Stimulated activated naive CD4-positive, alpha-beta T cell treated with Interleukin-2 at 50 U/mL for 16 hours (primary cell): Measurements from ENCODE around the gene KRT6B.
"Not testable (repeated sequence)": the region's sequence is repeated elsewhere in the genome, so short reads cannot be mapped to it uniquely, and the experiment has no call there.

ENCODE experiments used
- DNase-seq: peaks from one replicate; lab custom pipeline; 2025; lab: John Stamatoyannopoulos, UW

The KRT6B gene

DNA sequence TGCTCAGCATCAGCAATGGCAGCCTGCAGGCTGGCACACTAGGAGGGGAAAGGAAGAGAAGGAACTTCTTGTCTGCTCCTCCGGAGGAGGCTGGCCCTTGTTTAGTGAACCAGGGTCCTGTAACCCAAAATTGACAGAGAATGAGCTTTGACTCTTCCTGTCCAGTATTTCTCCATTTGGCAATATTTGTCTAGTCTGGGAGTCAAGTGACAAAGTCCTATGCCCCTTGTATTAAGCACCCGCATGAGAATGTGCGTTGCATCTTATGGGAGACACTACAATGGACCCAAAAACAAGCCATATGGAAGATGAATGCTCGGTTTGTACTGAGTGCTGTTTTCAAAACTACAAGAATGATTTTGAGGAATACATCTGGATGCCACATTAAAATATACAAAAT is 17.9 kb upstream of the KRT6B start:
- DNase-seq, result no peak

DNA sequence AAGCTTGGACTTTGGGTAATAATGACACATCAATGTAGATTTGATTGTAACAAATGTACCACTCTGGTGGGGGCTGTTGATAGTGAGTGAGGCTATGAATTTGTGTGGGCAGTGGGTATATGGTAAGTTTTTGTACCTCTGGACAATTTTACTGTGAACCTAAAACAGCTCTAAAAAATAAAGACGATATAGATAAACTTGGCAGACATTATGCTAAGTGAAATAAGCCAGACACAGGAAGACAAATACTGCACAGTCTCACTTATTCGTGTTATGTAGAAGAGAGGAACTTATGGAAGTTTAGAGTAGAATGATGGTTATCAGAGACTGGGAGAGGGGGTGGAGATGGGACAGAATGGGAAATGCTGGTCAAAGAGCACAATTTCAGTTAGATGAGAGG is 13.0 kb upstream of the KRT6B start:
- DNase-seq, result no peak

DNA sequence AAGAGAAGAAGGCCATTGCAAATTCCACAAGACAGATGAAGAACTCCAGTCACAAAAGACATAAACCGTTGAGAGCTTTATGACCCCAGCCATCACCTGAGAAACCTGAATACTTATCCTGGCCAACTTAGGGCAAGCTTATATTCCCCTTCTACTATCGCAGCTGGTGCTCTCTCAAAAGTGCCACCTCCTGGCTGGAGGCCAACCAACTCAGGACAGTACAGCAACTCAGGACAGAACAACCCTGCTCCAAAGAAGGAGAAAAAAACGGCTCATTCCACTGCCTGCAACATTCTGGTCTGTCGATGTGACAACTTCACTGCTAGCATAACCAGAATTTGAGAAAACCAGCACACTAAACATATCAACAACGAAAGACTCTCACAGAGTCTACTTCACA is 9.7 kb upstream of the KRT6B start:
- DNase-seq, result no peak

DNA sequence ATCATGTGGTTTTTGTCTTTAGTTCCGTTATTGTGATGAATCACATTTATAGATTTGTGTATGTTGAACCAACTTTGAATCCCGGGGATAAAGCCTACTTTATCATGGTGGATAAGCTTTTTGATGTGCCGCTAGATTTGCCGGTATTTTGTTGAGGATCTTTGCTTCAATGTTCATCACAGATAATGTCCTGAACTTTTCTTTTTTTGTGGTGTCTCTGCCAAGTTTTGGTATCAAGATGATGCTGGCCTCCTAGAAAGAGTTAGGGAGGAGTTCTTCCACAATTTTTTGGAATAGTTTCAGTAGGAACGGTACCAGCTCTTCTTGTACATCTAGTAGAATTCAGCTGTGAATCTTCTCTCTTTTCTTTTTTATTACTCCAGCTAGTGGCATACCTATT is 6.9 kb upstream of the KRT6B start:
- DNase-seq, result no peak

DNA sequence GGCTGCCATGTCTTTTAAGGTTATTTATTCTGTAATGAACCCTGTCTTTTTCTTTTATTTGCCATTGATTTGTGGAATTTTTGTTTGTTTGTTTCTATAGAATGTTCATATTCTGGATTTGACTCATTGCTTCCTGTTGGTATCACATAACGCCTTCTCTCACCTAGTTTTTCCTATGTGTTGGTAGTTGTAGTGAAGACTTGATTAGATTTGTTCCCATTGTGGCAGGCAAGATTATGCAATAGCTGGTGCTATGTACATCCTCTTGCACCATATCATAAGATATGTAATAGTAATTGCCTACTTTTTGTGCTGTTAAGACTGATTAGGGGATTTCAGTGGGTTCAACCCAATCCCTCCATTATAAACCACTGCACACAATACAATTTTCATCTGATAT is 3.9 kb upstream of the KRT6B start:
- DNase-seq, result no peak

DNA sequence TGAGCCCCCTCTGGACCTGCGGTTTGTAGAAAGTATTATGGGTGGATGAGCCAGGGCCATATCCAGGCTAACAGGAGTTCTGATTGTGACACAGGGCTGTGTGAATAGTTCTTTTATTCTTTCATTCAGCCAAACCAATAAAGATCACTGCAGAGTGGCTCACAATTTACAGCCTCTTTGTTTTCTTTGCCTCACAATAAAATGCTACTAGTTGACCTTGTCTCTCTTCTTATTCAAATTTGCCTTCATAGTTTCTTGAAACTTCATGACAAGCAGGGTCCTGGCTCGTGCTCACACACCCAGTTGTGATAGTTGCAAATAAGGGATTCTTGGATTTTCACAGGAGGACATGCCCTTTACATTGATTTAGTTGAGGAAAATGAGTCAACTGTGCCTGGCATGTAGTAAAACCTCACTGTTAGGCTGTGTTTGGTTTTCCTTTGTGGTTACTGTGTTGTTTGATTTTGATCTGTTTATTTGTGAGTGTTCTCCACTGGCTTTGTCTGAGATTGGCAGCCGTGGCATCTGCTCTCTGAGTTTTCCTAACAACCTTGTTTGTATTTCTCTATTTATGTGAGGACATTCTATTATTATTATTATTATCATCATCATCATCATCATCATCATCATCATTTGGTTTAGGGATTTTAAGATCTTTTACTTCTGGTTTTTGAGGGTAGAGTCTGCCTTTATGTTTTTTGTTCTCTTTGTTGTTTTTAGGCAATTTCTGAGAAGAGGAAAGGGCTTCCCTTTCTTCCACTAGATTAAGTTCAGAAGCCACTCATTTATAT is 2.7 kb upstream of the KRT6B start:
- no peak for DNase-seq

DNA sequence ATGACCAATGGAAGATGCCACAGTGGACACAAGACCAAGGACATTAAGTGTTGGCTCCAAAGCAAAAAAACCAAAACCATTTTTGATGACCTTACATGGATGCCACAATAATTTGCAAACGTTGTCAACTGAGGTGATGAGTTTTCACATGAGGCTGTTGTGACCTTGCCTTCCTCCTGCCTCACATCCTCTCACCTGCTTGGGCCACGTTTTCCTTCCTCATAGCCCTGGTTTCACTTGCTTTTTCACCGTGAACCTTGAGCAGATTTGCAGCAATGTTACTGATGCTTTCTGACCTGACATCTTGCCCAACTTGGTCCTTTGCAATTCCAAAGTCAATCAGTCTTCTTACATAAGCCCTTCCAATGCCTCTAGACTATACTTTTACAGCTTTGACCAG is 3.7 kb downstream of the KRT6B start:
- DNase-seq, result no peak

DNA sequence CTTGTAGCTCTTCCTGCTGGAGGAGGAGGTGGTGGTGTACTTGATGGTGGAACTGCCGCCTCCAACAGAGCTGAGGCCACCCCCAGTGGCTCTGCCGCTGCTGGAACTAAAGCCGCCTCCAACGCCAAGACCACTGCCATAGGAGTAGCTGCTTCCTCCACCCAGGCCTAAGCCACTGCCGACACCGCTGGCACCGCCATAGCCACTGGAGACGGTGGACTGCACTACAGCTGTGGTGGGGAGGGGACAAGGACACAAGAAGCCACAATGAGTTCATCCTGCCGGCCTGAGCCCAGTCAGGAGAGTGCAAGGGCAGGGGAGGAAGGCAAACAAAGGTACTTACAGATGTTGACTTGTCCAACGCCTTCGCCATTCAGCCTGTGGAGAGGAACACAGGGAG is 4.8 kb downstream of the KRT6B start:
- DNase-seq, result not testable (repeated sequence)

DNA sequence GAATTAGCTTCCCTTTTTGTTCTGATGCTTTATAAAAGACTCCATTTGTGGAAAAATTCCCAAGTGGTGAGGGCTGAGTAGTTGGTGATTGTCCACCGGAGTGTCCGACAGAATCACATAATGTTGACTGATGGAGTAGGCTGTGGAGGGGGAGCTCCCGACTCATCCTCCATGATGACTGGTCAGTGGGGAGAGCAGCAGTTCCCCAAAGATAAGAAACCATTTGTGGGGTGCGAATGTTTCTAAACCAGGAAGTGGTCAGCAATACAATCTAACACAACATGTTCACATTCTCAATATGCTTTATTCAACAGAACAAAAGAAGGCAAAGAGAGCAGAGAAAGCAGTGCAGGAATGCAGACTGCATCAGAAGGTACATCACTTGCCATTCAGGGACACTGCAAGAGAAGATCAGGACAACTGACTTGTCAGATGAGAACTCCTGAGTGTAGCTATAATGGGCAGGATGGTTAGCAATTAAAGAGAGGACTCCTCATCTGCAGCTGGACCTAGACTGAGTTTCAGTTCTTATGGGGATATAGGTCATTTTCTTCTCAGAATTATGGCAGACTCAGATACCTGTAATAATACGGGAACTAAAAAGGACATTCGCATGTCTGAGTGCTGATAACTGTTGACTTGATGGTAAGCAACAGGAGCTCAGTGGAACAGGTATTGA is 5.4 kb downstream of the KRT6B start:
- no peak for DNase-seq

DNA sequence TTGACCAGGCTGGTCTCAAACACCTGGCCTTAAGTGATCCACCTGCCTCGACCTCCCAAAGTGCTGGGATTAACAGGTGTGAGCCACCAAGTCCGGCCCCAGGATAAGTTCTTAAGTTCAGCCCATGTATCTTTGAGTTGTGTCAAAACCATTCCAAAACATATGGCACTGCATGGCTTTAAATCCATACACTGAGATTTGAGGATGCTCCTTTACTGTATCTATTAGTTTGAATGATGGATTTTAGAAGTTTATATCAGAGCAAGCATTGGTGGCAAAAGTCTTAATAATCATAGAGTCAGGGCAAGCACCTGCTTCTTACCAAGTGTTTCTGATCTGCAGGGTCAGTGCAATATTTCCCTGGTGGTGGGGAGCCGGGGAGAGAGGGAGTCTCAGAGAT is 6.1 kb downstream of the KRT6B start:
- DNase-seq, result no peak

DNA sequence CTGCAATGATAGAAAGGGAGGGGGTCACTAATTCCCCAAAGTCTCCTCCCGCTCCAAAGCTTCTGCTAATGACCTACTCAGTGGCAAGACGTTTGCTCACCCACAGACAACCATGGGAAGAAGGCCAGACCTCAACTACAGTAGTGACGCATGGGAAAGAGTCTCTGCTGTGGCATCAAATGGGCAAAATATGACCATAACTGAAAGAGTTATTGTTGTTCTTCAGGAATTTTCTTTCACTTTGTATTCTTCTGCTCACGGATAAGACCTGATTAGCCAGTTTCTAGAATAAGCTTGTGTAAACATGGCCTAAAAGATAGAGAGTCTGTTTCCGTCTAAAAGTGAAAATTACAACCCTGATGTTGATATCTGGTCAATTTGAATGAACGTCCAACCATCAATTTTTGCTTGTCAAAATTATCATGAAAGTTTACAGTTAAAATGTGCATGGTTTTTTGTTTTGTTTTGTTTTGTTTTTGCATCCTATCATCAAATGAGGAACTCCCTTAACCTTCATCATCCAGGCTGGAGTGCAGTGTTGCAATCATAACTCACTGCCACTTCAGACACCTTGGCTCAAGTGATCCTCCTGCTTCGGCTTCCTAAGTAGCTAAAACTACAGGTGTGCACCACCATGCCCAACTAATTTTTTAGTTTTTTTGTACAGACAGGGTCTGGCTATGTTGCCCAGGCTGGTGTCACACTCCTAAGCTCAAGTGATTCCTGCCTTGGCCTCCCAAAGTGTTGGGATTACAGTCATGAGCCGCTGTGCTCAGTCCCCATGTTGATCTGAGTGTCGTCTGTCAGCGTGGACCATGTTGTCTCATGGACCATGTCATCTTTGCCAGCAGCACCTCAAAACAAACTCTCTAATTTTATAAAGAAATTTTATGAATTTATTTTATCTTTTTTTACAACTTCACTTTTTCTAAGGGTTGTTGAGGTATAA is 7.0 kb downstream of the KRT6B start:
- DNase-seq, result no peak

DNA sequence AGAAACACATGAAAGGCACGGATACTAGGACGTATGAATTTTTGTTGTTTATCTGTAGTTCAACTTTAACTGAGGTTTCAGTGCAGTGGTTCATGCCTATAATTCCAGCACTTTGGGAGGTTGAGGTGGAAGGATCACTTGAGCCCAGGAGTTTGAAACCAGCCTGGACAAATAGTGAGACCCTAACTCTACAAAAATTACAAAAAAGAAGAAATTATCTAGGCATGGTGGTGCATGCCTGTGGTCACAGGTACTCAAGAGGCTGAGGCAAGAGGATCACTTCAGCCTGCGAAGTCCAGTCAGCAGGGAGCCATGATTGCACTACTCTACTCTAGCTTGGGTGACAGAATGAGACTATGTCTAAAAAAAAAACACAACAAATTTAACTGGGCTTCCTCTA is 8.0 kb downstream of the KRT6B start:
- no peak for DNase-seq

DNA sequence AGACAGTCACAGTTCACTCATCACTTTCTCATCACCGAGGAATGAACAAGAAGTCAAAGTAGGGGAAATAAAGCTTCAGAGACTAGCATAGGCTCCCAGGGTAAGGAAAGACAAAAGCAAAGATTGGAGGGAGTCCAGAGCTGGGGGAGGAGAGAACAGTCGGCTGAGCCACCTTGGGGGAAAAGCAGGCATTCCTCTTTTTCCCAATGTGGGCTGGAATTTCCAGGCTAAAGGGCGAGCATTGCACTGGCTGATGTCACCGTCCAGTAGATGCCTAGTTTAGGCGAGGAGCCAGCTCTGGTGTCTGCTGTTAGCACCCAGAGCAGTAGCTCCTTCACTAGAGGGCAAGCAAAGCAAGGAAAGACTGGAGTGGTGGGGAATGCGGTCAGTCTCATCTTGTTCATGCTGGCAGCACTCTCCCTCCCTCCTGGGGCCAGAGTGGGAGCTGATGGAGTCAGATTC is 9.3 kb downstream of the KRT6B start:
- DNase-seq, result no peak

DNA sequence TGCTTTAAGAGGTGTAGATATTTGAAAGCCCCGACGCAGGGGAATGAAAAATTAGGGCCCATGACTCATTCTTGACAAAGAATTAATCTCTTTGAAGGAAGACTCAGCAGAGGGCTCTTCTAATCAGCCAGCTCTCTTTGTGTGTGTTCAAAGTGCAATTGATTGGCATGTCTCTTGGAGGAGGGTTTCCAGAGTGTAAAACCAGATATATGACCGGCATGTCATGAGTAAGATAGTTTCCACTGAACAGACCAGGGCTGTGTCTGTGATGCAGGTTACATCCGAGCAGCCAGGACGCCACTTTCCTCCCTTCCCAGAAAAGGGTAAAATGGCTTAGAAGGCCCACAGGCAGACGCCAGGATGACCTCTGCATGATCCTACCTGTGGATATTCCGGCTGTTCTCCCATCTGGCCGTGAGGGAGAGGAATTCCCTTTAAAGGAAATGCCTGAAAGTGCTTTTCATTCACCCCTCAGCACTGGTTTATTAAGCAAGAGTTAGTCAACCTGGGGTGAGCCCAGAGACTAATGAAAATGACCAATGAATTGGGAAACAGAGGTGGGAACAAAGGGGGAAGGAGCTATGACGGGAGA is 10.5 kb downstream of the KRT6B start:
- no peak for DNase-seq

DNA sequence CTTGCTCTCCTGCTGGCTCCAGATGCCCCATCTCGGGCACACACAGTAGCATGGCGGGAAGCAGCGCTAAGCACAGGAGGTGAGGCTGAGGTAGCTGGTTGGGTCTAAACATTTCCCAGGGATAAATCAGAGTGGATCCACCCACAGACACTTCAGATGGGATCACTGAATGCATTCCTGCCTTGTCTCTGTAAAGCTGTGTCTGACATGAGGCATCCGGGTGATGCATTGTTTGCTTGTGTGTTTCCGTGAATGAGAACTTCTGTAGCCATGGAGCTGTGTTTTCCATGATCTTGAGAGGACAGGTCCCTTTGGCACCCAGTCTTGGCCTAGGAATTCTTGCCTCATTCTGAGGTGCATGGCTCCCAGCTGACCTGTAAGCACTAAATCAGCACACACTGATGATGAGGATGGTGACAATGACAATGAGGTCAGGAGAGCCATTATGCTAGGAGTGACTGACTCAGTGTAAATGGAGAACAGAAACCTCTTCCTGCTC is 11.1 kb downstream of the KRT6B start:
- no peak for DNase-seq

DNA sequence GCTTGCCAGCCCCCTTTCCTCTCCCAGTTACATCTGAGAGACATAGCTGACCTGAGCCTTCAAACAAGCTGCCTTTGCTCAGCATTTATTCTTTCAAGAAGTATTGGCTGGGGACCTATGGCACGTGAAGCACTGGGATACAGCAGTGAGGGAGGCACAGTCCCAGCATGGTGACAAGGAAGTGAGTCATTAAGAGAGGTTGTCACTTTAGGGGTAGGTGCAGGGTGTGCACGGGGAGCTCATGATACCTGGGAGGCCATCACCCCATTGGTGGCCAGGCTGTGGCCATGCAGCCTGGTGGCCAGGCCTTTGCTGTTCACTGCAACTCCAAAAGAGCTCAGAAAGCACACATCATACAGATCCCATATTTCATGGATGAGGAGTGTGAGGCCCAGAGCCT is 12.1 kb downstream of the KRT6B start:
- no peak for DNase-seq

DNA sequence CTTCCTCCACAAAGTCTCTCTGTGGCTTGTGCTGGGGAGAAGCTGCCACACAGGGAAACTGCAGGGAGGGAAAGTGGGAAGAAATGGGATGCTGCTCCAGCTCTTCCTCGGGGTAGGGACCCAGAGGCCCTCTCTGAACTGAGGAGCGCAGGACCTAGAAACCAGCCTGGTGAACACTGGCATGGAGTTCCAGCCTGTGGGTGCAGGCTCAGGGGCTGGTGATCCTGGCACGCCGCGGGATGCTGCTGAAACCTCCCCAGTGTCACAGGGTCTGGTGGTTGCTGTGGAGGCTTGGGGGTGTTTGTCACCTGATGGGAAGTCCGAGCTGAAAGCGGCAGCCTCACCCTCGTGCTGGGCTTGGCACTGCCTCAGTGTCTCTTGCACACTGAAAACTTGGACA is 12.5 kb downstream of the KRT6B start:
- no peak for DNase-seq

DNA sequence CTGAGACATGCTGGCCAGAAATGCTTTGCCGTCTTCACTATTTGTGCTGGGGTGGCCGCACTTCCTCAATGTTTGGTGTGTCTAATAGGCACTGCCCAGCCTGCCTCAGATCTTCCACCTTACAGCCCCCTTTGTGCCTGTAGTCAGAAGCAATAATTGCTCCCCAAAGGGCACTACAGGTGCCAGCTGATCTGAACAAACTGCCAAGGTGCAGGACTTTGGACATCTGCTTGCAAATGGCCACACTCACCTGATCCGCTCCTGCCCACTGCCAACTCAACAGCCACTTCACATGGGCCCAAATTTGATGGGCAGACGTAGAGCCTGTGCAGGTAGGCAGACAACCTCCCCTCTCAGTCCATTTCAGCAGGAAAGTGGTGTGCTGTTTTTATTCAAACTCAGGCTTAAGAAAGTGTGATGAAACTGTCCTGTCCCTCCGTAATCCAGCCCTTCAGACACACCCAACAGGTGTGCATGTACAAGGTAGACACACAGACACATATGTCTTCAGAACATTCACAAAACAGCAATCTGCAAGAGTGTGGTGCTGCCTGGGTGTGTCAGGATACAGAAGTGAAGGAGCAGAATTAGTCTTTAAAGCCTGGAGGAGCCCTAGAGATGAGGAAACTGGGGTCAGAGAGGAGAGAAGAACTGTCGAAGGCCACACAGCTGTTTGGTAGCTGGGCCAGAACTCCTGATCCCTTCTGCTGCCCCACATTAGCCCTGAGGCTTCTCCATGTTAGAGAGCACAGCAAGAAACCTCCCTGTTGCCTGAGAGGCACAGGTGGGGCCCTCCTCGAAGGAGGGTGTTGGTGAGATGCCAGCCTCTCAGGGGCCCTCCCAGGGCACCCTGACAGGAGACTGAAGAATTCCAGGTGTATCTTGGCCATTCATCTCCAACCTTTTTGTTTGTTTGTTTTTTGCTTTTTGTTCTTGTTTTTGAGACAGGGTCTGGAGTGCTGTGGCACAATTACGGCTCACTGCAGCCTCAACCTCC is 13.3 kb downstream of the KRT6B start:
- no peak for DNase-seq

DNA sequence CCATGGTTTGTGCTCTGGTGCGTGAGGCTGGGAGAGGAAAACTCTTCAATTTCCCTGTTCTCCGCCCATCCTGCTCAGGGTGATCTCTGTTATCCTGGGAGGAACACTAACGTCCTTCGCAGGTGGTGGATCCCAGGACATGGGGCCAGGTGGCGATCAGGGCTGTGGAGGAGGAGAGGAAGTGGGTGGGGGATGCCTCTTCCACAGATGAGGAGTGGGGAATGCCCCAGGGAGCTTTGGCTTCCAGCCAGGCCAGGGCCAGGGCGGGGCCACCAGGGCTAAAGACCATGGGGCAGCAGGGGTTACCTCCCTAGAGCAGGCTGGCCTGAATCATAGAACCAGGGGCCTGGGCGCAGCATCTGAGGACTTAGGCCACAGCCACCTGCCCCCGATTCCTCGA is 14.4 kb downstream of the KRT6B start:
- DNase-seq, result no peak

DNA sequence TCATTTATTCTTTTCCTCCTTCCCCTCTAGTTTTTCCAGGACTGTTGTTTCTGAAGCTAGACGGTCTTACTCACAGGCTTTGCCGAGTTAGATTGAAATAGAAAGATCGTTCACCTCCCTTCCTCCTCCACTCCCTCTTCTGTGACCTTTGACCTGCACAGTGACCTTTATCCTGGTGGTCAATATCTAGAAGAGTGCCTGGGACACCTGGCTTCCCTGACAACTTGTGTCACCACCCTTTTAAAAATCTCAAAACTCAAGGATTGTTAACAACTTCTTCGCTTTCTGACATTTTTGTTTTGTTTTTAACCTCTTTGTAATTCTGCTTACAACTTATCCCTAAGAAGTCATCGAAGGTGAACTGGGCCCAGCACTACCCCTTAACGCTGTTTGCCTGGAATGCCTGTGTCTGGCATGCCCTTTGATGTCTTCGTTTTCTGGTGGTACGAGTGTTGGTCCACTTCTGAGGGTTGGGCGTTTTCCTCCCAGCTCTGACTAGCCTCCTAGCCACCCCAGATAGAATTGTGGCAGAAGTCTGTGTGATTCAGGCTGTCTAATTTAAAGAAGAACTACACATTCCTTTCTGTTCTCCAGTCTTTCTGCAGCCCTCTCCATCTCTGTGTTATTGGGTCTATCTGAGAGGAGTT is 15.0 kb downstream of the KRT6B start:
- no peak for DNase-seq
